ENCODE data around the gene PRELP.
"Not testable (repeated sequence)": the region's sequence is repeated elsewhere in the genome, so short reads cannot be mapped to it uniquely, and the experiment has no call there.

Gene PRELP

DNA sequence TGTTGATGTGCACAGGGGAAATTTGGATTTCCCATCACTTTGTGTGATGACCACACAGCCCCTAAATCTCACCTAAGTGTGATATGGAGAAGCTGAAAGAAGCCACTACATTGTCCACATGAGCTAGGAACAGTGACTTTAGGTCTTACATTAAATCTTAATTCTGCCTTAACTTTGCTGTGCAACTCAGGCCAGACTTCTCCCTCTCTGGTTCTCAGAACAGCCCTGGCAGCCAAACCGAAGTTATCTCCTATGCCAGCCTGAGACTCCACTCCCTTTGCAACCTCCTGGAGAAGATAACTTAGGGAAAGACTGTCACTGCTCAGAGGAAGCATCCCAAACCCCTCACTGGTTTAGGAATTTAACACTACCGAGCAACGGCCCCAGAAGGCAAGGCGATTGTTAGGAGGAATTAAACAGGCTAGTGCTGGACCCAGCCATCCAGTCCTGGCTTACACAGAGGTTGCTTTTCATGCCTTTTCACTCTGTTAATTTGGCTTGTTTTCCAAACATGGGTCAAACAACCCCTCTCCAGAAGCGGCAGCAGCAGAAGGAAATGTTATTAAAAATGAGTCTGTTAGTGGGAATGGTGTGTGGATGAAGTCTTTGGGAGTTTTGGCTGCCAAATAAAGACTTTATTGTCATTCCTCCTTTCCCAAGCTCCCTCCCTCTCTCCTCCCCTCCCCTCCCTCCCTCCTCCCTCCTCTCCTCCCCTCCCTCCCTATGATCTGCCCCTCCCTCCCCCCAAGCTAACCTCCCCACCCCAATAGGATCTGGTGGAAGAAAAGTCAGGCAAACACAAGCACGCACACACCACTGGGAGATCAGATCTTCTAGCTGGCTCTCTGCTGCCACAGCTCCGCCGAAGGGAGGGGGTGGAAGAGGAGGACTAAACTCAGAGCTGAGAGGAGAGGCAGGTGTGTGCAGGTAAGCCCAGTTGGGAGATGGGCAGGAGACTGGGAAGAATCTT lies at the start of gene PRELP:
Gene PRELP, plus strand, starts transcription at position 795 of the 970 bp plus-strand sequence. CDS start 7,379 bp downstream, outside the sequence.
- DNase-seq (ENCODE audit: low read depth) = no peak

DNA sequence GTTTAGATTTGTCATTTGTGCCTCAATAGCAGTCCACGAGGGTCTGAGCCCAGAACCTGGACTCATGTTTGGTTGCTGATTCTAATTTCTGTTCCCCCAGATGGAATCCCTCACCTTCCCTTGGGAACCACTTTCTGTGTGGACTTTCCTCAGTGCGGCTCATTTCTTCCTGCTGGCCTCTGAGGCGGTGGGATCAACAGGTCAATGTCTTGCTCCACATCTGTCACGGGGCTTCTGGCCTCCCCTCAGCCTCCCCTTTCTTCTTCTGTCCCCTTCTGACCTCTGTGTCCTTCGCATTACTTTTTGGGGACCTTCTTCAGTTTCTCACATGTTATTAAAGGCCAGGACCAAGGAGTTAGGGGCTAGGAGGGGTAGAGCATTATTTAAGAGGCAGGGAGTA lies 49.2 kb upstream of the PRELP start:
- no peak for DNase-seq (ENCODE audit: low read depth)

DNA sequence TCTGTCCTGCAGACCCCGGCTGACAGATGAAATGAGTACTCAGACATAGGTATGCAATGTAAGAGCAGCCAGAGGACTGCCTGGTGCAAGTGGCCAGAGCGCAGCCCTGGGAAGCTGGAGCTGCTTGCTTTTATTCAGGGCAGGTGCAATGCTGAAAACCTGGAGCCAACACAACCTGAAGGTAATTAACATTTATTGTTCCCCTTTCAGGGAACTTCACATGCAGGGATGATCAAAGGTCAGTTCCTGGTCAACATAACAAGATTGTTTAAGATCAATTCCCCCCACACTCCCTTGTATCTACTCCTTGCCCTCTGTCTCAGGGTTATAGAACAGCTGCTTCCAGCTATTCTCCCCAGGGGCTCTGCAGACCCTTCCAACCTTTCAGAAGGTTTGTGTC lies 48.7 kb upstream of the PRELP start:
- DNase-seq (ENCODE audit: low read depth) = no peak

DNA sequence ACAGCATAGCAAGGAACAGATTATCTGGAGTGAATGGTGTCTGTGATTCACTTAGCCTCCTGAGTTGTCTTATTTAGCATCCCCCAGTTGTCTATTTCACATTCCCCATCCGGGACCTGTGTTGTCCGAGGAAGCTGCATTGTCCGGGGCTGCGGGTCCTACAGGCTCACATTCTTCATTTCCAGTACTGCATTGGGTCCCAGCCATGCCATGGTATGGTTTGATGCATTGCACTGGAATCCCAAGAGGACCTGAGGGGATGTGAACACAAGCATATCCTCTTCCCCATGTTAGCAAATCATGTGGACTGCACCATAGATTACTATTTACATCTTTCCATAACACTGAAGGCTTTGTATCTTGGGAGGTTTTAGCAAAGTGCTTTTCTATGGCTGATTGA lies 48.2 kb upstream of the PRELP start:
- no peak for DNase-seq (ENCODE audit: low read depth)

DNA sequence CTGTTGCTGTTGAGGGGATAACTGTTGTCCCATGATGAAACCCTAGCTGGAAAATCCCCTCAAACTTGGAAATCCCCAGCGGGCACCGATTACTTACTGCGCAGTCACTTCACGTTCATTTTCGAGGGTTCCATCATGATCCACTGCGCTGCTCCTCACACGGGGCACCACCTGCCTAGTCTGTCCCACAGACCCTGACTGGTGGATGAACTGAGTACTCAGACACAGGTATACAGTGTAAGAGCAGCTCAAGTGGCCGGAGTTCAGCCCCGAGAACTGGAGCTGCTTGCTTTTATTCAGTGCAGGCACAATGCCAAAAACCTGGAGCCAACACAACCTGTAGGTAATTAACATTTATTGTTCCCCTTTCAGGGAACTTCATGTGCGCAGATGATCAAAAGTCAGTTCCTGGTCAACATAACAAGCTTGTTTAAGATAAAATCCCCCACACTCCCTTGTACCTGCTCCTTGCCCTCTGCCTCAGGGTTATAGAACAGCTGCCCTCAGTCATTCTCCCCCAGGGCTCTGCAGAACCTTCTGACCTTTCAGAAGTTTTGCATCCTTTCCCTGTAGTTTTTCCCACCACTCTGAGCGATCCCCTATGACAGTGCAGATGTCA lies 46.5 kb upstream of the PRELP start:
- DNase-seq (ENCODE audit: low read depth) = no peak

DNA sequence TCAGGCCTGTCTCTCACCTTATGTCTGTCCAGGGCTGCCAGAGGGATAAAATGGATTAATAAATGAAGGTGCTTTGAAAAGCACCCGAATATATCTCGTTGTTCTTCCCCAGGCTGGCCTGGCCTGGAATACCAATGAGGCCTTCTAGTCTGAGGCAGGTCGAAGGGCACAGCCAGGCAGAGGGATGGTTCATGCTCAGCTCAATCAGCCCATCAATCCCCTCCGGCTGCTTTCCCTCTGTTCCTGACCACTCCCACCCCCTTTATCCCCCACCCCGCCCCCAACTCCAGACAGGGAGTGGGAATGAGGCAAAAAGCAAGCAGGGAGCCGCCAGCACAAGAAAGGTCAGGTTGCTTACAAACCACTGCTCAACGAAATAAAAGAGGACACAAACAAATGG lies 40.0 kb upstream of the PRELP start:
- no peak for DNase-seq (ENCODE audit: low read depth)

DNA sequence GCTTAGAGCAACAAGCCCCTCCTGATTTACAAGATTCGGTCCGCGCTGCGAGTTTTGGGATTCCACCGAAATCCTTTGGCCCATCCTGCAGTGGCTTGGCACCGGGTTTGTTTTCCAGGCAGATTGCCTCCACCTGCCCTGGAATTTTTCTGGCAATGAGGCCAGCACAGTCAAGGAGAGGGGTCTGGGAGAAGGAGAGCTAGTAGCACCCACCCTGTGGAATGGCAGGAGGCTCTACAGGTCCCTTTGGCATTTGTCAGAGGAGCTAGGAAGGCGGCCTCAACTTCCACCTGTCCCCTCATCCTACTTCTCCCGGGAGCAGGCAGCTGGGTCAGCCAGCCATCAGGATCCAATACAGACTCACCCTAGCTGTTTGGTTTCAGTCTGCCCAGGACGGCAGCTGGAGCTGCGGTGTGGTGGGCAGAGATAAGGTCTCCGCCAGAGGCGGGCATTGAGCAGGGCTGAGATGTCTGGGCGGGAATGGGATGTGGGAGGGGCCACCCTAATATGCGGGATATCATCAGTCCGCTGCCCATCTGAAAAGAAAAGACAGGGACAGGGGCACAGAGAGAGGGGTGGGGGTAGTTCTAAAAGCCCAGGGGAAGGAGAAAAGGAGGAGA lies 37.8 kb upstream of the PRELP start:
- DNase-seq (ENCODE audit: low read depth) = no peak

DNA sequence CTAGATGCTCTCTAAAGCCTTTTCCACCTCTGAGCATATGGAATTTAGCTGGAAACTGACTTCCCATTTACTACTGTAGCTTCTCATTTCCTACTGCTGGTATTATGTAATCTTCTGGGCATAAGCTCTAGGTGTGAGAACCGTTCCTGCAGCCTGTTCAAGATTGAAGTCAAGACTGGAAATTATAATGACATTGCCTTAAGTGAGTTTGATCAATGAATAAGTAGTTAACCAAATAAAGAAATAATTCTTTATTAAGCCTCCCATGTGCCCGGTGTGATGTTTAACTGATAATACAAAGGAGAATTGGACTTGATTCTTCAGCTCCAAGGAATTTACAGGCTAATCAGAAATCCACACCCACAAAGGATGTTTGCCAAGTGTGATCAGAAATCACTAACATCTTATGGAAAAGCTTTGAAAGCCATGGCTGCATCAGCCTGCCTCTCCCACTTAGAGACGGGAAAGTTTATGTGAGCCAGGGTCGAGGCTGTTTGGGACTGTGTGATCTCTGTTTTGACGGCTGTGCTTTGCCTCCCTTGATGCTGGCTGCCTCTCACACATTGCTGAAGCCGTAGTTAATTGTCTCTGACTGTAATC lies 36.4 kb upstream of the PRELP start:
- DNase-seq (ENCODE audit: low read depth) = no peak

DNA sequence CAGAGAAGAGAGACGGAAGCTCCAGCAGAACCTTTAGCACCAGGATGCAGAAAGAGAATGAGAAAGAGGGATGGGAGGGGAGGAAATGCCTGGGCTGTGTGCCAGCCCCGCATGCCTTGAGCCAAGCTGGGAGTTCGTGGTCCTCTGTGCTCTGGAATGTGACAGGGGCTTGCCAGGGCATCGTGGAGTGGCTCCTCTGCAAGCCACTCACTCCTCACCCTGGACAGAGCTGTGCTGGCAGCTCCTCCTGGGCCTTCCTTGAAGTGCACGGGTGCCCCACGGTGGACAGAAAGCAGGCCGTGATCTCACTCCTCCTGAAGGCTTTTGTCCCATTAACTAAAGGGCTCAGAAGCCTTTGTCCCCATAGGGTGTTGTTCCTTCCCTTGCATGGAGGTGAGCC lies 34.8 kb upstream of the PRELP start:
- peak; percentile 75 for DNase-seq (ENCODE audit: low read depth)

DNA sequence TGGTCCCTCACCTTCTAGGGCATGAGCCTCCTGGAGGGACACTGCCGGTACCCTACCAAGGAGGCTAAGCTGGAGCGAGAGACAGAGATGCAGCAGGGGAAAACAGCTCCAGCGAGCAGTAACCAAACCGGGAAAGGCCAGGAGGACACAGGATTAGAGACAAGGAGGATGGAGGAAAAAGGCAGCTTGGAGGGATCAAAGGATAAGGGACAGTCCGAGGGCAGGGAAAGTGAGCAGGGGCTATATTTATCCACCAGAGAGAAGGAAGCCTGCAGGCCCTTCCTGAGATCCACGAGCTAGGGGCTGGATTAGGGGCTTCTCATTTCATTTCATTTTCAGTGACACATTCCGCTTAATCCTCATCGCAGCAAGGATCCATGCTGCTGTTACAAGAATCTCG lies 33.8 kb upstream of the PRELP start:
- DNase-seq (ENCODE audit: low read depth) = no peak

DNA sequence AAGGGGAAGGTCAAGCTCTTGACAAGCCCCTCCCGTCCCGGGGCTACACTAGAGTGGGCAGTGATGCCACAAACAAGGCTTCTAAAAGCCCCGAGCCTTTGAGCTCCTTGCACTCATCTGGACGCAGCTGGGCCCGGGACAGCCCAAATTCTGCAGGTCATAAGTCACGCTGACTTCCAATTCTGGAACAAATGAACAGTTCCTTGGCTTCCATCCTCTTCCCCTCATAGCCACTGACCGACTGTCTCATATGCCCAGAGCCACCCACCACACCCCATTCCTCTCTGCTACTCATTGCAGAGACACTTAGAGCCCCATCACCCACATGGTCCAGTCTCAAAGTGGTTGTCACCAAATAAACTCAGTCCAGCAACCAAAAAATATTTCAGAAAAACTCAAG lies 32.8 kb upstream of the PRELP start:
- no peak for DNase-seq (ENCODE audit: low read depth)

DNA sequence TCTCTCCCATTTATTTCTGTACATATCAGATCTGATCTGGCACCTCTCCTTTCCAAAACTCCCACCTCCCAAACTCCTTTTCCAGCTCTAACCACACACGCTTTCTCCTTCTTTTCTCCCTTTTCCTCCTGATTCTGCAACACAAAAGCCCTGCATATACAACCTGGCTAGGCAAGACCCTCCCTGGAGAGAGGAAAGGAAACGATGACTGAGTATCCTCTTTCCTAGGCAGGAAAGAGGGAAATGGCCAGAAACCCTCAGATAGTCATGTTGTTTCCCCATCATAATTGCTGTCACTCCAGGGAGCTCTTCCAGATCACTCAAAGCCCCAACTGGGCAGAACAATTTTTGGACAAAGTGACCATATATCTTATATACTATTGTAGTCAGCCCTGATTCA lies 32.3 kb upstream of the PRELP start:
- DNase-seq (ENCODE audit: low read depth) = no peak

DNA sequence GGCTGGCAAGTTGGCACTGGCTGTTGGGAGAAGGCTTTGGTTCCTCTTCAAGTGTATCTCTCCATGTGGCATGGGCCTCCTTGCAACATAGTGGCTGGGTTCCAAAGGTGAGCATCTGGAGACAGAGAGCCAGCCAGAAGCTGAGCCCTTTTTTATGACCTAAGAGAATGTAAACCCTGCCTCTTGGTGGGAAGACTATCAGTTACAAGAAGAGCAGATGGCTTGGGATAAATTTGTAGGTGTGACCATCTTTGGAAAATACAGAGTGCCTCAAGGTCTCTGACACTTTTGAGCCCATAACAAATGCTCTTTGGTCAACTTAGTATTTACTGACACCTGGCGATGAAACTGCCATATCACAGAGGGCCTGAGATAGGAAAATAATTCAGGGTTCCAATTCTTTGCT lies 31.4 kb upstream of the PRELP start:
- no peak for DNase-seq (ENCODE audit: low read depth)

DNA sequence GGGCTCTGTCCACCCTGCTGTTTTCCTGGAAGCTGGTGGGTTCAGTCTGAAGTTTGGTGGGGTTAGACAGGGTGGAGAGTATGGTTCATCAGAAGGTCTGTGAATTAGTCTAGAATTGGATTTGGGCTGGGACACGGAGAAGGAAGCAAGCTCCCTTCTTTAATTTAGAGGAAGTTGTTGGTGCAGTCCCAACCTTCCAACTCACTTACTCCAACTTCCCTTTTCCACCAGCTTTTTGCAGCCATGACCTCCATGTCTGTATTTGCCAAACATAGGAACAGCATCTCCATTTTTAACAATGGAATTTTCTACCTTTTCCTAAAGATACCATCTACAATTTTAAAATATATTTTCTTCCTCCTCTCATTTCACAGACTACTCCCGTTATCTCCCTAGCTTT lies 28.5 kb upstream of the PRELP start:
- no peak for DNase-seq (ENCODE audit: low read depth)

DNA sequence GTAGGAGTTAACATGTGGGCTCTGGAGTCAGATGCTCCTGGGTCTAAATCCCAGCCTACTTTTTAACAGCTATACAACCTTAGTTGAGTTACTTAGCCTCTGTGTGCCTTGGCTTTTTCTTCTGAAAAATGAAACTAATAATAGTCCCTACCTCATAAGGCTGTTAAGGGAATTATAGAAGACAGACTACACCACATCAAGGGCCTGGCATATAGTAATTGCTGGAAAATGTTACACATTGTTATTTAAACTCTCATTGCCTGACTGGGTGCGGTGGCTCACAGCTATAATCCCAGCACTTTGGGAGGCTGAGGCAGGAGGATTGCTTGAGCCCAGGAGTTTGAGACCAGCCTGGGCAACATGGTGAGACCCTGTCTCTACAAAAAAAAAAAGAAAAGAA lies 28.0 kb upstream of the PRELP start:
- not testable (repeated sequence) for DNase-seq (ENCODE audit: low read depth)

DNA sequence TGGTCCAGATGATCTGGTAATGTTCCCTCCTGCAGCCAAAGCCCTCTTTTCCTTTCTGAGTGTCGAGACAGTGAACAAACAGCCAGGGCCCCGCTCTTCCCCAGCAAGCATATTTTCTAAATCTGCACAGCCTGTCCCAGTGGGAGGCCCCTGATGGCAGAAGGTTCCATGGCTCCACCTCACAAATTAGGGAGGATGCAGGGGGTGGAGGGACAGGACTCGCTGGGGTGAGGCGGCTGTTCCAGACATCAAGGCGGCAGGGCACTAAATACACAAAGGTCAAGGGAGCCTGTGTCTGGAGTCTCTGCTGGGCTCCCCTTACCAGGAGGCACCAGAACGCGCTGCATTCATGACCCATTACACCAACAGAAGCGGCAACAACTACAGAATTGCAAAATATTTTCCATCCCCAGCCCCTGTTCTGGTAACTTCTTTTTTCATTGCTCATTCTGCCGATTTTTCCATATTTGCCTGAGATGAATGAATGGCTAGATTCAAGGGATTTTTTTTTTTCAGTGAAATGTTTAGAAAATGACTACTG lies 27.0 kb upstream of the PRELP start:
- no peak for DNase-seq (ENCODE audit: low read depth)

DNA sequence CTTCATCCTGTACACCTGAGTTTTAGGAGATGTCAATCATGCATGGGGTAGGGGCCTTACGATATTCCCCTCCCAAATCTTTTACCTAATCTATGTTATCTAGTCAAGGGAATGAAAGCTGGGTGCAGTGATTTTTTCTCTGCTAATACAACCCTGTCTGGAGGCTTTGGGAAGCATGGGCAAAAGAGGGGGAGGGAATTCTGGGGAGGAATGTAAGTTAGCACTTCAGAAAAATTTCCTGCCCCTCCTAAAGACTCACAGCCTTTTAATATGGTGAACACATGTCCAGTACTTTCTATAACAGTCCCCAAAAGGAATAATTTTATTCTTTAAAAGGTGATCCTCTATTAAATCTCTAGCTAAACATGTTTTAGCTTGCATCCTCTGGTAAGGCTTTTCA lies 25.6 kb upstream of the PRELP start:
- no peak for DNase-seq (ENCODE audit: low read depth)

DNA sequence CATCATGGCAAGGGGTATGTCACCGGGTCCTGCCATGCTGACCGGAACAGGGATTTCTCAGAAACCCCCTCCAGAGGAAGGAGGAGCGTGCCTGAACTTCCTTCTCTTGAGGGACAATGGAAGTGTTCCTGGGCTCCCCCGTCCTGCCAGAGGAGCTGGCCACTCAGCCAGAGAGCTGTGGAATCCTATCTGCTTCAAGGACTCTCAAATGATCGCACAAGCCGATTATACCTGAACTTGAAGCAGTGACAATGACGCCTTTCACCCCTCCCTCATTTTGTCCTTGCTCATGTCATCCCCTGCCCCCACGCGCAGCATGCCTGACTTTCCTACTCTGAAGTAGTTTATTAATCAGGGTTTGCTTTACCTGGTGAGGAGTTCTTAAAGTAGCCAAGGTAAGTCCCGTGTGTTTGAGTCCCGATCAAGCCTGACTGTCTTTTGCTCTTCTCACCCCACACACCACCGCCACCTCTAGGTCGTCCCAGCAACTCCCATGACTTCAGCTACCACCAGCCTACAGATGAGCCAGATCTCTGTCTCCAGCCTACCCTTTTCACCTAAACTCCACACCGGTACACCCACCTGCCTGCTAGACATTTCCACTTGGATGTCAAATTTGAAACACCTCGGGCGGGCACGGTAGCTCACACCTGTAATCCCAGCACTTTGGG lies 25.0 kb upstream of the PRELP start:
- no peak for DNase-seq (ENCODE audit: low read depth)

DNA sequence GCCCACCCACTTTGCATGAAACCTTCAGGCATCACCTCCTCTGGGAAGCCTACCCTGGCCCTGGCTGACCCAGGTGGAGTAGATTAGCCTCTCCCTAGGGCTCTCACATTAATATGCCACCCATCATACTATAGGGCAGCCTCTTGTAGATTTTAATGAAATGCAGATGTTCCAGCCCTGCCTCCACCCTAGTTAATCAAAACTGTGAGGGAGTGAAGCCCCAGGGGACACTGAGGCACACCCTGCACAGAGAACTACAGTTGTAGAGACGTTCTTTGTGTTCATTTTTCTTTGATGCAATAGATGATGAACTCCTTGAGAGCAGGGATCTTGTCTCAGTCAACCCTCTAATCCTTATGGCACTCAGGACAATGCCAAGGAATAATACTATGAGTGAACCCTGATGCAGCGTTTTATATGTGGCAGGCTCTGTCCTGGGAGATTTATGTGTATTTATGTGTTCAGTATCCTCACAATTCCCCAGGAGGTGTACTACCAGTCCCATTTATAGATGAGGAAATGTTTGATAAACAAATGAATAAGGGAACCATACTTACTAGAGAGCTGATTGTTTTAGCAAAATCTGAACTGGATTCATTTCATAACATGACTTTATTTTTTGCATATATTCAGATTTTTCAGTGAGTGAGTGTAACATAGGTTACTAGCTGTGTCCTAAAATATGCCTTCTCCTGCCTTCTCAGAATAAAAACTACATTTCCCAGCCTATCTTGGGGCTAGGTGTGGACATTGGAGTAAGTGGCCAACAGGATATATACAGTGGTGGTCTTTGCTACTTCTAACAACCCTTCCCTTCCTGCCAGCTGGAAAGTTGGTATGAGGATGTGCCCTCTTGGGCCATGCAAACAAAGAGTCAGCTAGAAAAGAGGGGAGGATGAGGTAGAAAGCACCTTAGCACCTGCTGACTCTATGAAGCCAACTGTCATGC lies 23.5 kb upstream of the PRELP start:
- DNase-seq (ENCODE audit: low read depth) = no peak

DNA sequence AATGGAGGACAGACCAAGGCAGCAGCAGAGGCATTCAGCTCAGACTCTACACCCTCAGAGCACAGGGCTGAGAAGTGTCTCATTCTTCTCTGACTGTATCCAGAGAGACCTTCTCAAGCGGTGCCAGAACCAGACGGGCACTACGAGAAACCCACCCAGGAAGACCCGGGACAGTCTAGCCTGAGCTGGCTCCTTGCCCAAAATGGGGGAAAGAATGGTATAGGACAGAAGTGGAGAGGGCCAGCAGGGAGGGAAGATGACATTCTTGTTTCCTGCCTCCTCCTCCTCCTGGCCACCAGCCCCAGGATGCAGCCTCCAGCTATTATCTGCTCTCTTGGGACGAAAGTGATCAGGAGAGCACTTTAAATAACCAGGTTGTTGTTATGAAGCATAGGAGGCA lies 22.6 kb upstream of the PRELP start:
- DNase-seq (ENCODE audit: low read depth) = no peak

DNA sequence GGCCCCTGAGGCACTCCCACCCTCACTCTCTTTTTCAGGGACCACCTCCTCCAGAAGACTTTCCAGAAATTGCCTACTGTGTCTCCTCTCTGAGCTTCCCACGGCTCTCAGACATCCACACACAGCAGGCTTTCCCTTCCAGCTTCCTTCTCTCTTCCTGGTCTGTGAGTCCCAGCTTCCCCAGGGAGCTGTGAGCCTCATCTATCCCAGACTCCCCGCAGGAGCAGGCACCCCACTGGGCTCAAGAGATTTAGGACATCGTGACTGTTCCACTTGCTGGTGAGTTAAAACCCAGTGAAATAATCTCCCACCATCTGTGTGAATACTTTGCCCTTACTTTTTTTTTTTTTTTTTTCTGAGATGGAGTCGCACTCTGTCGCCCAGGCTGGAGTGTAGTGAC lies 22.0 kb upstream of the PRELP start:
- DNase-seq (ENCODE audit: low read depth) = no peak
